ENCODE measurements around the gene PSMA2. TPM values are rescaled to one million over a fixed set of nuclear protein-coding genes. Genes with fewer than 3 reads are reported as not detected.

The PSMA2 gene
- polyA plus RNA-seq, 1 donor = 136 TPM

- Histone ChIP-seq H3K27ac (ENCODE audit: low read length) (no peak overlapping the region), H3K4me3 (ENCODE audit: low read length) (no peak overlapping the region), H3K27me3 (ENCODE audit: control insufficient read depth, insufficient read depth, low read length) (no peaks in the 10 kb centered on the region), H3K36me3 (ENCODE audit: control insufficient read depth, insufficient read depth, low read length) (no peaks in the 10 kb centered on the region), H3K9me3 (ENCODE audit: control insufficient read depth, low read depth, low read length) (no peaks in the 10 kb centered on the region), H3K4me1 (ENCODE audit: control insufficient read depth, insufficient read depth, low read length) (no peaks in the 10 kb centered on the region)
- WGBS (ENCODE audit: insufficient coverage, low lambda C conversion rate) = no CpG with 5 or more reads among the region's 6 CpGs
- no peak for DNase-seq
Observed at GRCh38 chr7:42964849-42965805, 33.2 kb upstream of the PSMA2 start.

- WGBS (ENCODE audit: insufficient coverage, low lambda C conversion rate) = 0% methylated on average over 1 of the region's 2 CpGs
- no peak overlapping the region for H3K4me3 ChIP-seq (ENCODE audit: low read length)
- H3K27ac ChIP-seq (ENCODE audit: low read length) = no peak overlapping the region
- H3K4me1 ChIP-seq (ENCODE audit: control insufficient read depth, insufficient read depth, low read length) = no peaks in the 10 kb centered on the region
- no peak for DNase-seq
- no peaks in the 10 kb centered on the region for H3K36me3 ChIP-seq (ENCODE audit: control insufficient read depth, insufficient read depth, low read length)
- H3K27me3 ChIP-seq (ENCODE audit: control insufficient read depth, insufficient read depth, low read length) = no peaks in the 10 kb centered on the region
- no peaks in the 10 kb centered on the region for H3K9me3 ChIP-seq (ENCODE audit: control insufficient read depth, low read depth, low read length)
Observed at GRCh38 chr7:42964293-42964692, 32.3 kb upstream of the PSMA2 start.

- WGBS (ENCODE audit: insufficient coverage, low lambda C conversion rate) = no CpG with 5 or more reads among the region's 2 CpGs
- Histone ChIP-seq H3K27me3 (ENCODE audit: control insufficient read depth, insufficient read depth, low read length) (no peaks in the 10 kb centered on the region), H3K4me3 (ENCODE audit: low read length) (no peak overlapping the region)
Observed at GRCh38 chr7:42961170-42961569, 29.2 kb upstream of the PSMA2 start.

GRCh38 chr7:42960762-42961161, 28.8 kb upstream of the PSMA2 start:
- WGBS (ENCODE audit: insufficient coverage, low lambda C conversion rate) = 100% methylated on average over 2 of the region's 2 CpGs
- no peak for DNase-seq
- Histone ChIP-seq H3K27ac (ENCODE audit: low read length) (no peak overlapping the region), H3K4me3 (ENCODE audit: low read length) (no peak overlapping the region), H3K36me3 (ENCODE audit: control insufficient read depth, insufficient read depth, low read length) (no peaks in the 10 kb centered on the region), H3K9me3 (ENCODE audit: control insufficient read depth, low read depth, low read length) (no peaks in the 10 kb centered on the region), H3K27me3 (ENCODE audit: control insufficient read depth, insufficient read depth, low read length) (no peaks in the 10 kb centered on the region), H3K4me1 (ENCODE audit: control insufficient read depth, insufficient read depth, low read length) (no peaks in the 10 kb centered on the region)

More at GRCh38 chr7:42961170-42961569, 29.2 kb upstream of the PSMA2 start:
- Histone ChIP-seq H3K4me1 (ENCODE audit: control insufficient read depth, insufficient read depth, low read length) (no peaks in the 10 kb centered on the region), H3K27ac (ENCODE audit: low read length) (no peak overlapping the region), H3K9me3 (ENCODE audit: control insufficient read depth, low read depth, low read length) (no peaks in the 10 kb centered on the region), H3K36me3 (ENCODE audit: control insufficient read depth, insufficient read depth, low read length) (no peaks in the 10 kb centered on the region)
- DNase-seq = no peak

- no peaks in the 10 kb centered on the region for H3K36me3 ChIP-seq (ENCODE audit: control insufficient read depth, insufficient read depth, low read length)
- no CpG with 5 or more reads among the region's 2 CpGs for WGBS (ENCODE audit: insufficient coverage, low lambda C conversion rate)
- H3K9me3 ChIP-seq (ENCODE audit: control insufficient read depth, low read depth, low read length) = no peaks in the 10 kb centered on the region
- H3K4me3 ChIP-seq (ENCODE audit: low read length) = no peak overlapping the region
- H3K27ac ChIP-seq (ENCODE audit: low read length) = no peak overlapping the region
- no peak for DNase-seq
- H3K4me1 ChIP-seq (ENCODE audit: control insufficient read depth, insufficient read depth, low read length) = no peaks in the 10 kb centered on the region
- H3K27me3 ChIP-seq (ENCODE audit: control insufficient read depth, insufficient read depth, low read length) = no peaks in the 10 kb centered on the region
Observed at GRCh38 chr7:42959549-42959948, 27.6 kb upstream of the PSMA2 start.

- H3K36me3 ChIP-seq (ENCODE audit: control insufficient read depth, insufficient read depth, low read length) = no peaks in the 10 kb centered on the region
- no peaks in the 10 kb centered on the region for H3K27me3 ChIP-seq (ENCODE audit: control insufficient read depth, insufficient read depth, low read length)
- H3K4me1 ChIP-seq (ENCODE audit: control insufficient read depth, insufficient read depth, low read length) = no peaks in the 10 kb centered on the region
- no peak overlapping the region for H3K4me3 ChIP-seq (ENCODE audit: low read length)
- no peak for DNase-seq
- H3K9me3 ChIP-seq (ENCODE audit: control insufficient read depth, low read depth, low read length) = no peaks in the 10 kb centered on the region
- H3K27ac ChIP-seq (ENCODE audit: low read length) = no peak overlapping the region
Observed at GRCh38 chr7:42956062-42956461, 24.1 kb upstream of the PSMA2 start.

- no CpG with 5 or more reads among the region's 4 CpGs for WGBS (ENCODE audit: insufficient coverage, low lambda C conversion rate)
- H3K4me3 ChIP-seq (ENCODE audit: low read length) = no peak overlapping the region
- no peaks in the 10 kb centered on the region for H3K4me1 ChIP-seq (ENCODE audit: control insufficient read depth, insufficient read depth, low read length)
- H3K9me3 ChIP-seq (ENCODE audit: control insufficient read depth, low read depth, low read length) = no peaks in the 10 kb centered on the region
- DNase-seq = no peak
- no peaks in the 10 kb centered on the region for H3K27me3 ChIP-seq (ENCODE audit: control insufficient read depth, insufficient read depth, low read length)
- no peak overlapping the region for H3K27ac ChIP-seq (ENCODE audit: low read length)
- no peaks in the 10 kb centered on the region for H3K36me3 ChIP-seq (ENCODE audit: control insufficient read depth, insufficient read depth, low read length)
Observed at GRCh38 chr7:42953994-42954393, 22.0 kb upstream of the PSMA2 start.

GRCh38 chr7:42952328-42952727, 20.4 kb upstream of the PSMA2 start:
- no peak overlapping the region for H3K4me3 ChIP-seq (ENCODE audit: low read length)
- WGBS (ENCODE audit: insufficient coverage, low lambda C conversion rate) = no CpG with 5 or more reads among the region's 4 CpGs
- H3K36me3 ChIP-seq (ENCODE audit: control insufficient read depth, insufficient read depth, low read length) = no peaks in the 10 kb centered on the region
- no peaks in the 10 kb centered on the region for H3K4me1 ChIP-seq (ENCODE audit: control insufficient read depth, insufficient read depth, low read length)
- no peak for DNase-seq
- no peaks in the 10 kb centered on the region for H3K27me3 ChIP-seq (ENCODE audit: control insufficient read depth, insufficient read depth, low read length)
- no peaks in the 10 kb centered on the region for H3K9me3 ChIP-seq (ENCODE audit: control insufficient read depth, low read depth, low read length)
- H3K27ac ChIP-seq (ENCODE audit: low read length) = no peak overlapping the region

- no peak for DNase-seq
- H3K36me3 ChIP-seq (ENCODE audit: control insufficient read depth, insufficient read depth, low read length) = no peaks in the 10 kb centered on the region
- H3K4me1 ChIP-seq (ENCODE audit: control insufficient read depth, insufficient read depth, low read length) = no peaks in the 10 kb centered on the region
- H3K27me3 ChIP-seq (ENCODE audit: control insufficient read depth, insufficient read depth, low read length) = no peaks in the 10 kb centered on the region
- no peak overlapping the region for H3K4me3 ChIP-seq (ENCODE audit: low read length)
- 0% methylated on average over 1 of the region's 3 CpGs for WGBS (ENCODE audit: insufficient coverage, low lambda C conversion rate)
- no peaks in the 10 kb centered on the region for H3K9me3 ChIP-seq (ENCODE audit: control insufficient read depth, low read depth, low read length)
- no peak overlapping the region for H3K27ac ChIP-seq (ENCODE audit: low read length)
Observed at GRCh38 chr7:42950417-42950816, 18.4 kb upstream of the PSMA2 start.

GRCh38 chr7:42947521-42947920, 15.5 kb upstream of the PSMA2 start:
- Histone ChIP-seq H3K4me1 (ENCODE audit: control insufficient read depth, insufficient read depth, low read length) (no peaks in the 10 kb centered on the region), H3K27me3 (ENCODE audit: control insufficient read depth, insufficient read depth, low read length) (no peaks in the 10 kb centered on the region), H3K4me3 (ENCODE audit: low read length) (no peak overlapping the region), H3K27ac (ENCODE audit: low read length) (no peak overlapping the region), H3K36me3 (ENCODE audit: control insufficient read depth, insufficient read depth, low read length) (no peaks in the 10 kb centered on the region), H3K9me3 (ENCODE audit: control insufficient read depth, low read depth, low read length) (no peaks in the 10 kb centered on the region)
- WGBS (ENCODE audit: insufficient coverage, low lambda C conversion rate) = no CpG with 5 or more reads among the region's 2 CpGs
- no peak for DNase-seq

GRCh38 chr7:42946627-42946950, 14.6 kb upstream of the PSMA2 start:
- Histone ChIP-seq H3K27ac (ENCODE audit: low read length) (no peak overlapping the region), H3K4me3 (ENCODE audit: low read length) (no peak overlapping the region), H3K27me3 (ENCODE audit: control insufficient read depth, insufficient read depth, low read length) (no peaks in the 10 kb centered on the region), H3K4me1 (ENCODE audit: control insufficient read depth, insufficient read depth, low read length) (no peaks in the 10 kb centered on the region), H3K36me3 (ENCODE audit: control insufficient read depth, insufficient read depth, low read length) (no peaks in the 10 kb centered on the region), H3K9me3 (ENCODE audit: control insufficient read depth, low read depth, low read length) (no peaks in the 10 kb centered on the region)
- WGBS (ENCODE audit: insufficient coverage, low lambda C conversion rate) = no CpG with 5 or more reads among the region's 2 CpGs
- no peak for DNase-seq

All from large intestine (tissue), 3 donors.